Femur (tissue), 1 donor: Measurements from ENCODE around the gene CSNK1G3.
"Not testable (repeated sequence)": the region's sequence is repeated elsewhere in the genome, so short reads cannot be mapped to it uniquely, and the experiment has no call there.

Source experiments
- DNase-seq: peaks from one replicate; pipeline ENCODE4 v3.0.0-alpha.2; 2017

The CSNK1G3 gene

GRCh38 chr5:123561230-123561629, 49.3 kb downstream of the CSNK1G3 start:
- DNase-seq: no peak

GRCh38 chr5:123571927-123572326, 60.0 kb downstream of the CSNK1G3 start:
- DNase-seq: no peak

GRCh38 chr5:123578390-123578789, 66.4 kb downstream of the CSNK1G3 start:
- DNase-seq: no peak

- no peak for DNase-seq
Observed at GRCh38 chr5:123579410-123579809, 67.4 kb downstream of the CSNK1G3 start.

- no peak for DNase-seq
Observed at GRCh38 chr5:123582550-123583285, 70.7 kb downstream of the CSNK1G3 start.

GRCh38 chr5:123585871-123586270, 73.9 kb downstream of the CSNK1G3 start:
- DNase-seq: no peak

GRCh38 chr5:123594434-123594833, 82.5 kb downstream of the CSNK1G3 start:
- no peak for DNase-seq

- DNase-seq: no peak
Observed at GRCh38 chr5:123597018-123597417, 85.0 kb downstream of the CSNK1G3 start.

GRCh38 chr5:123598028-123598689, 86.2 kb downstream of the CSNK1G3 start:
- no peak for DNase-seq

GRCh38 chr5:123599171-123599570, 87.2 kb downstream of the CSNK1G3 start:
- no peak for DNase-seq

GRCh38 chr5:123601610-123602009, 89.6 kb downstream of the CSNK1G3 start:
- no peak for DNase-seq

GRCh38 chr5:123605822-123606221, 93.8 kb downstream of the CSNK1G3 start:
- no peak for DNase-seq

GRCh38 chr5:123610209-123610608, 98.2 kb downstream of the CSNK1G3 start:
- no peak for DNase-seq

GRCh38 chr5:123610665-123611405, 98.9 kb downstream of the CSNK1G3 start:
- DNase-seq: no peak

GRCh38 chr5:123611406-123611709, 99.4 kb downstream of the CSNK1G3 start:
- DNase-seq: no peak

GRCh38 chr5:123617561-123617960, 105.6 kb downstream of the CSNK1G3 start:
- no peak for DNase-seq

- no peak for DNase-seq
Observed at GRCh38 chr5:123626051-123626450, 114.1 kb downstream of the CSNK1G3 start.

GRCh38 chr5:123628860-123629544, 117.0 kb downstream of the CSNK1G3 start:
- no peak for DNase-seq

GRCh38 chr5:123636006-123636405, 124.0 kb downstream of the CSNK1G3 start:
- DNase-seq: no peak

- DNase-seq: not testable (repeated sequence)
Observed at GRCh38 chr5:123637028-123637427, 125.1 kb downstream of the CSNK1G3 start.

GRCh38 chr5:123639244-123639643, 127.3 kb downstream of the CSNK1G3 start:
- no peak for DNase-seq

- DNase-seq: no peak
Observed at GRCh38 chr5:123645024-123645603, 133.1 kb downstream of the CSNK1G3 start.

GRCh38 chr5:123647066-123647465, 135.1 kb downstream of the CSNK1G3 start:
- DNase-seq: no peak
